GM12892 (cell line): ENCODE measurements around the gene SOX8.

Source experiments
- POLR2A ChIP-seq: IDR thresholded peaks from 2 replicates; pipeline ENCODE4 v1.6.1; 2011; ENCODE audit warnings: low read depth, low read length, control low read depth
- POLR2AphosphoS5 ChIP-seq: IDR thresholded peaks from 2 replicates; pipeline ENCODE4 v1.6.1; 2011; ENCODE audit warnings: low read depth, low read length, control low read depth
- TAF1 ChIP-seq: IDR thresholded peaks from 2 replicates; pipeline ENCODE4 v1.6.1; 2011; ENCODE audit warnings: low read depth, mild to moderate bottlenecking, control low read depth, low read length, borderline replicate concordance

DNA sequence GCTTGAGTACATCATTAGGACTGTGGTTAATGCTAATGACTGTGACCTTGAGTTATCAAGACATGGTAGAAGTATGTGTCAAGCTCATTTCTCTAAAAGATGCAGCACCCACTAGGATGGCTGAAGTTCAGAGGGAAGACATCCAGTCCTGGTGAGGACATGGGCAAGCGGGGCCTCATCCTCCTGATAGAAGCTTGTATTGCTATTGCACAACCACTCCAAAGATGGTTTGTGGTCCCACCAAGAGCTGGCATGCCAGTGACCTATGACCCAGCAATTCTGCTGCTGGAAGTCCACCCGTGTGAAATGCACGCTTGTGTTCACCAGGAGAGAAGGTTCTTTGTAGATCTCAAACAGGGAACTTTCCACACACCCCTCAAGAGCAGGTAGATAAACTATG lies 14.2 kb downstream of the SOX8 start:
- TF ChIP-seq POLR2A (no peak), POLR2AphosphoS5 (no peak), TAF1 (no peak)
